OCI-LY1 (cell line): ENCODE data around the gene ARL14.

Experiments
- CTCF ChIP-seq: fragments of 200-600 bp; sonication (generic), shearing (Covaris generic); IDR thresholded peaks from 2 replicates; pipeline ENCODE4 v1.5.1; 2017; ENCODE audit warnings: mild to moderate bottlenecking, antibody characterized with exemption, low read length, moderate library complexity, mixed read lengths
- EZH2 ChIP-seq: fragments of 200-600 bp; sonication (generic), shearing (Covaris generic); IDR thresholded peaks from 2 replicates; pipeline ENCODE4 v1.8.0; 2017; ENCODE audit warnings: borderline replicate concordance, mixed run types, mild to moderate bottlenecking, antibody characterized with exemption, low read length, moderate library complexity, mixed read lengths

GRCh38 chr3:160668454-160668853 is 8.5 kb upstream of the ARL14 start:
- no peak for TF ChIP-seq EZH2
- TF ChIP-seq CTCF: no peak
